ENCODE measurements around the gene CARNS1.

DNA sequence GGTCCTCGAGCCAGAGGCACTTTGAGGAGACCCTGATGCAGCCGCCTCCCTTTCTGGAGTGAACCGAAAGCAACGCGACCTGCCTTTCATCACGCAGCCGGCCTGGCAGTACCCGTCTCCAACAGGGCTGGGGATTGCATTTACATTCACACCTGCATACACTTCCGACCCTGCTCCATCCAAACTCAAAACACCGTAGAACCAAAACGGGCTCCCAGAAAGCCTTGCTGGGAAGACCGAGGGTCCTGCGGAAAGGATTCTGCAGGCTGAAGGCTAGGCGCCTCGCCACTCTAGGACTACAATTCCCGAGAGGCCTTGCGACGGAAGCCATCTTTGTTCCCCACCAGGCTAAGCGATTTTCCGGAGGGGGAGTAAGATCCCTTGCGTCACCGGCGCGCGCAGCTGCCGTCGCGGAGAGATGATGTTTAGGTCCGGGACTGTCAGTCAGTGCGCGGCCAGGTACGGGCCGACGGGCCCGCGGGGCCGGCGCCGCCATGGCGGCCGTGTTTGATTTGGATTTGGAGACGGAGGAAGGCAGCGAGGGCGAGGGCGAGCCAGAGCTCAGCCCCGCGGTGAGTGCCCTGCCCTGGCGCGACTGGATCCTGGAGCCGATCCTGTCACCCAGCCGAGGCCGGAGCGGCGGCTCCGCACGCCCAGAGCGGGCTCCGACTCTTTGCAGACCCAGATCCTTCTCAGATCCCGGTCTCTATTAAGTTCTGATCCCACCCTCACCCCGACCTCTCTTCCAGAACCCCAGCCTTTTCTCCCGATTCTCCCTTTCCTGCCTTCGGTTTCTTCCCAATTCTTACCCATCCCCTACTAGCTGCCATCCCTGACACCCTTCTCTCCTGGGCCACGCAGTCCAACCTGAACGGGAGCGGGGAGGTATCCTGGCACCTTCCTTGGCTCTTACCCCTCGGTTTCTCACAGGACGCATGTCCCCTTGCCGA lies 12.8 kb downstream of the CARNS1 start, which contains the start of gene RPS6KB2:
- TF ChIP-seq, protein P1, sequence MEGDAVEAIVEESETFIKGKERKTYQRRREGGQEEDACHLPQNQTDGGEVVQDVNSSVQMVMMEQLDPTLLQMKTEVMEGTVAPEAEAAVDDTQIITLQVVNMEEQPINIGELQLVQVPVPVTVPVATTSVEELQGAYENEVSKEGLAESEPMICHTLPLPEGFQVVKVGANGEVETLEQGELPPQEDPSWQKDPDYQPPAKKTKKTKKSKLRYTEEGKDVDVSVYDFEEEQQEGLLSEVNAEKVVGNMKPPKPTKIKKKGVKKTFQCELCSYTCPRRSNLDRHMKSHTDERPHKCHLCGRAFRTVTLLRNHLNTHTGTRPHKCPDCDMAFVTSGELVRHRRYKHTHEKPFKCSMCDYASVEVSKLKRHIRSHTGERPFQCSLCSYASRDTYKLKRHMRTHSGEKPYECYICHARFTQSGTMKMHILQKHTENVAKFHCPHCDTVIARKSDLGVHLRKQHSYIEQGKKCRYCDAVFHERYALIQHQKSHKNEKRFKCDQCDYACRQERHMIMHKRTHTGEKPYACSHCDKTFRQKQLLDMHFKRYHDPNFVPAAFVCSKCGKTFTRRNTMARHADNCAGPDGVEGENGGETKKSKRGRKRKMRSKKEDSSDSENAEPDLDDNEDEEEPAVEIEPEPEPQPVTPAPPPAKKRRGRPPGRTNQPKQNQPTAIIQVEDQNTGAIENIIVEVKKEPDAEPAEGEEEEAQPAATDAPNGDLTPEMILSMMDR (IDR thresholded peaks at IDR 0.05): peak in 2 of 6 experiments; percentile 30 to 39
- TF ChIP-seq POLR2A (IDR thresholded peaks at IDR 0.05): peak in 3 of 4 donors; percentile 85 to 97 (median 95)
- TF ChIP-seq EP300 (IDR thresholded peaks at IDR 0.05): no peak
- TF ChIP-seq POLR2AphosphoS5 (IDR thresholded peaks at IDR 0.05): peak; percentile 97 to 98

Data from upper lobe of left lung (tissue), 4 donors.